ENCODE results near the gene MYRFL.

DNA sequence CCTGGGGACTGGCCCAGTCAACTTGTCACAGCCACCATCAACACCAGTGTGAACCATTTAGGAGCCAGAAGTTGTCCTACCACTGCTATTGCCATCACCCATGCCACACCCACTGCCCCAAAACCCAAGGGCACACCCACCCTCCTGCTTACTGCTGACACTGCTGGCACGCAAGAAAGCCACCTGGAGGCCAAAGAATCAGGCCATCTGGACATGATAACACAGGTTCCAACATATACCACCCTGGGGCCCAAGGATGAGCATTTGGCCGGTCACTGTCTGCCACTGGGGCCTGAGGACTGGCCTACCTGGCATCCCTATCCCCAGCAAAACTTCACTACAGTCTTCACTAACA is 181.6 kb downstream of the MYRFL start:
- TF ChIP-seq, protein P1, sequence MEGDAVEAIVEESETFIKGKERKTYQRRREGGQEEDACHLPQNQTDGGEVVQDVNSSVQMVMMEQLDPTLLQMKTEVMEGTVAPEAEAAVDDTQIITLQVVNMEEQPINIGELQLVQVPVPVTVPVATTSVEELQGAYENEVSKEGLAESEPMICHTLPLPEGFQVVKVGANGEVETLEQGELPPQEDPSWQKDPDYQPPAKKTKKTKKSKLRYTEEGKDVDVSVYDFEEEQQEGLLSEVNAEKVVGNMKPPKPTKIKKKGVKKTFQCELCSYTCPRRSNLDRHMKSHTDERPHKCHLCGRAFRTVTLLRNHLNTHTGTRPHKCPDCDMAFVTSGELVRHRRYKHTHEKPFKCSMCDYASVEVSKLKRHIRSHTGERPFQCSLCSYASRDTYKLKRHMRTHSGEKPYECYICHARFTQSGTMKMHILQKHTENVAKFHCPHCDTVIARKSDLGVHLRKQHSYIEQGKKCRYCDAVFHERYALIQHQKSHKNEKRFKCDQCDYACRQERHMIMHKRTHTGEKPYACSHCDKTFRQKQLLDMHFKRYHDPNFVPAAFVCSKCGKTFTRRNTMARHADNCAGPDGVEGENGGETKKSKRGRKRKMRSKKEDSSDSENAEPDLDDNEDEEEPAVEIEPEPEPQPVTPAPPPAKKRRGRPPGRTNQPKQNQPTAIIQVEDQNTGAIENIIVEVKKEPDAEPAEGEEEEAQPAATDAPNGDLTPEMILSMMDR (IDR thresholded peaks at IDR 0.05; ENCODE audit: insufficient read depth, low read depth, low read length), result no peak
- no peak for TF ChIP-seq EZH2 (IDR thresholded peaks at IDR 0.05; ENCODE audit: insufficient read depth, low read length)

All from astrocyte (in vitro differentiated cells and primary cell).